Fibroblast of pulmonary artery (primary cell): ENCODE data around the gene CNTN6.
A peak's percentile ranks its signal among the peaks of the same experiment; 100 is the strongest.

Experiments used
- DNase-seq: peaks from one replicate; pipeline ENCODE4 v3.0.0-alpha.2; 2010; ENCODE audit warnings: low read depth
- H3K4me3 ChIP-seq: replicated peaks from 2 replicates; pipeline ENCODE4 v1.5.1; 2011; ENCODE audit warnings: low read depth, mild to moderate bottlenecking, control low read depth, low read length, moderate library complexity
- TF ChIP-seq, protein P1 (sequence below): IDR thresholded peaks from 2 replicates; pipeline ENCODE4 v1.5.1; 2011; ENCODE audit warnings: mild to moderate bottlenecking, control low read depth, low read length, inconsistent platforms; ENCODE audit errors: missing control alignments

Gene CNTN6

DNA sequence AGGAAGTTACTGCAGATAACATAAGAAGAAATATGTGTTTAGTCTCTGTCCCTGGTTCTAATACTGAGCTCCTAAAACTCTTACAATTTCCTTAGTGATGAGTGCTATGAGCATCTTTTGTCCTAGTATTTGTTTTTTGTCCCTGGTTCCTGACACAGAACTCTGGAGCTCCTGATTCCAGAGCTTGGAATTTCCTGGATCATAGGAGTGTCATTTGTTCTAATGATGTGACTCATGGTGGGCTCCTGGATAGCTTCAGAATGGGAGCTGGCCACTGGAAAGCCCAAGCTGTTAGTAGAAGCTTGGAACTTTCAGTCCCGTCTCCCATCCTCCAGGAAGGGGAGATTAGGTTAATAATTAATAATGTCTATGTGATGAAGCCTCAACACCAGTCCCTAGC is 98.2 kb downstream of the CNTN6 start:
- no peak overlapping the region for H3K4me3 ChIP-seq
- peak; percentile 8 for DNase-seq
- TF ChIP-seq, protein P1, sequence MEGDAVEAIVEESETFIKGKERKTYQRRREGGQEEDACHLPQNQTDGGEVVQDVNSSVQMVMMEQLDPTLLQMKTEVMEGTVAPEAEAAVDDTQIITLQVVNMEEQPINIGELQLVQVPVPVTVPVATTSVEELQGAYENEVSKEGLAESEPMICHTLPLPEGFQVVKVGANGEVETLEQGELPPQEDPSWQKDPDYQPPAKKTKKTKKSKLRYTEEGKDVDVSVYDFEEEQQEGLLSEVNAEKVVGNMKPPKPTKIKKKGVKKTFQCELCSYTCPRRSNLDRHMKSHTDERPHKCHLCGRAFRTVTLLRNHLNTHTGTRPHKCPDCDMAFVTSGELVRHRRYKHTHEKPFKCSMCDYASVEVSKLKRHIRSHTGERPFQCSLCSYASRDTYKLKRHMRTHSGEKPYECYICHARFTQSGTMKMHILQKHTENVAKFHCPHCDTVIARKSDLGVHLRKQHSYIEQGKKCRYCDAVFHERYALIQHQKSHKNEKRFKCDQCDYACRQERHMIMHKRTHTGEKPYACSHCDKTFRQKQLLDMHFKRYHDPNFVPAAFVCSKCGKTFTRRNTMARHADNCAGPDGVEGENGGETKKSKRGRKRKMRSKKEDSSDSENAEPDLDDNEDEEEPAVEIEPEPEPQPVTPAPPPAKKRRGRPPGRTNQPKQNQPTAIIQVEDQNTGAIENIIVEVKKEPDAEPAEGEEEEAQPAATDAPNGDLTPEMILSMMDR: no peak

DNA sequence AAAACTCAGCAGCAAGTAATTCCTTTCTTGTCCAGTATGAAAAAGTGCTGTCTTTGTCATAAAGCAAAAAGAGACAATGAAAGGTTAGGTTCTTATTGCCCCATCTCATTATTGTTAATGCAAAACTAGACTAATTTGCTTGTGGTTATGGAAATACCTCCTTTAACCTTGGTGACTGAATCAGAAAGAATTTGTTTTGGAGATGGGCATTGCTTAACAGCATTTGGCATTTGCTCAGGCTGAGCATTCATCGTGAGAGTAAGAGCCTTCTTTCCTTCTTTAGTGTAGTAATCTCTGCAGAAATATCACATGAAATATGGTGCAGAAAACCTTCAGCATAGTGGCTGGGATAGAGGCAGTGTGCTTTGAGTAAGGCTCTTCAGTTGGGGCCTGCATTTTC is 103.1 kb downstream of the CNTN6 start:
- peak; percentile 87 for DNase-seq
- no peak overlapping the region for H3K4me3 ChIP-seq
- TF ChIP-seq, protein P1: no peak

DNA sequence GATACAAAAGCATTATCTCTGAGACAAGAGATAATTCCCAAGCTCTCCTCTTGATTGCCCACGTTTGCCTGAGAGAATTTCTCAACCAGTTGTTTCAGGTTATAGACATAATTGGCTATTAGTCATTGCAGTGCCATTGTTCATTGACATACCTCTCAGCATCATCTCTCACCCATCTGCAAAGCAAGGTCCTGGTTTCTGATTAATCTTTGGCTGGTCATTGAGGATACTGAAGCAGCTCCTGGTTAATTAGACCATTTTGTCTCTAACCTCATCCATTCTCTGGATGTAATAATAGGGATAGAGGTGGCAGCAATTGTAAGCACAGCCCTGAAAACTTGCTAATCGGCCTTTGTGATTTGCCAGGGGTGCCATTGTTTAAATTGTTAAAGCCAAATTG is 104.2 kb downstream of the CNTN6 start:
- TF ChIP-seq, protein P1: no peak
- no peak for DNase-seq
- no peak overlapping the region for H3K4me3 ChIP-seq

DNA sequence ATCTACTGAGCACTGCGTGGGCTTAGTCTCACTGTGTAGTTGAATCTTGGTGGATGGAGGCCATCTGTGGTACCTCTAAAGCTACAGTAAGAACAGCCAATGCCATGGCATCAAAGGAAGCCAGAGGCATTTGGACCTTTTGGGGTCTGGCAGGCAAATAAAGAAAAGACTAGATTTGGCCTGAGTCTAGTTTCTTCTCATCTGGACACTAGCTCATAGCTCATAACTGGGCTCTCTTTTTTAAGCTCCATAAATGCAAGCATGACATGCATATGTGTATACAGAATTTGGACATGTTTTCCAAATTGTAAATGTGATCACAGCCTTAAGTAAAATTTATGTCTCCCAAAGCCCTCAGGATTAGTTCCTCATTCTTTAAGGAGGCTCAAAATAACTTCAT is 107.5 kb downstream of the CNTN6 start:
- DNase-seq: no peak
- TF ChIP-seq, protein P1: no peak
- no peak overlapping the region for H3K4me3 ChIP-seq

DNA sequence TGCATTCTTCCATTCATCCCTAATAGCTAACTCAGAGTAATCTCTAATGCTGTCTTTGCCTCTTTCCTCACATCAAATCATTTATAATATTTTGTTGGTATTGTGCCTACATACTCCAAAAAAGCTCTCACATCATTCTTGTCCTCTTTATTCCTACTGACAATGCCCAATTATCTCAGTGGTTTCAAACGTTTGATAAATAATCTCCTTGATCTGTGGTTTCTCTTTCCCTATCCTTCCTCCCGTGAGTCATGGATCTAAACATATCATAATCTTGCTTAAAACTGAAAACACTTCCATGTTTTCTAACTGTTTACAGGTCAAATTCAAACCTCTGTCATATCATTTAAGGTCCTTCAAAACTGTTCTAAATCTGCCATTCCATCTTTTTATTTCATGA is 115.1 kb downstream of the CNTN6 start:
- no peak for DNase-seq
- TF ChIP-seq, protein P1: no peak
- no peak overlapping the region for H3K4me3 ChIP-seq

DNA sequence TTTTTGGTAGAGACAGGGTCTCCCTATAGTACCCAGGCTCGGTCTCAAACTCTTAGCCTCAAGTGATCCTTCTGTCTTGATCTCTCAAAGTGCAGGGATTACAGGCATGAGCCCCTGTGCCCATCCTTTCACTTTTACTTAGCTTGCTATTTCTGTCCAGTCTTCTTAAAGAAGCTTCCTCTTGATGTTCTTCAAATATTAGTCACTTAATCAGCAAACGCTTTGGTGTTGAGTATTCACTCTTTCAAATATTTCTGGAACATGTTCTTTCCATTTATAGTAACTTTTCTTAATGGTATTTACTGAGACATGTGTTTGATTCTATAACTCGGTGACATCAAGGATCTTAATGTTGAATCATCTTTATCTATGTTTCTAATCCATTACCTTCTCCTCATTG is 122.1 kb downstream of the CNTN6 start:
- DNase-seq: no peak
- TF ChIP-seq, protein P1: no peak
- no peak overlapping the region for H3K4me3 ChIP-seq

DNA sequence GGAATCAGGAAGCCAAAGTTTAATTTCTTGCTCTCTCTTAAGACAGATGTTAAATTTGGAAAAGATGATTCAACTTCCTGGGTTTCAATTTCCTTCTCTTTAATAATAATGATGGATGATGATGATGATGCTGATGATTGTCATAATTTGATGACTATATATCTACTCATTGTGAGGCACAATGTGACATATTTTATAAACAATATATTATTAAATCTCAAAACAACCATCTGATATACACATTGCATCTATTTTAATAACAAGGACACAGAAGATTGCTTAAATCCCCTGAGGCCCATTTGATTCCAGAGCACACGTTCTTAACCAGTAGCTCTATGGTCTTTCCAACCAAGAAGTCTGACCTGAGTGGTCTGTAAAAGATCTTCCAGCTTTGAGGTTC is 124.0 kb downstream of the CNTN6 start:
- no peak for DNase-seq
- TF ChIP-seq, protein P1: no peak

More for the DNA sequence above, 124.0 kb downstream of the CNTN6 start:
- no peak overlapping the region for H3K4me3 ChIP-seq
